Activated effector memory CD4-positive, alpha-beta T cell treated with anti-CD3 and anti-CD28 coated beads, Interleukin-2, amount 50 U/mL, for 16 hours (primary cell): ENCODE data around the gene DNAAF8.

Experiments
- DNase-seq: peaks from one replicate; pipeline ENCODE4 v3.0.0-alpha.2; 2020

DNAAF8 gene

DNA sequence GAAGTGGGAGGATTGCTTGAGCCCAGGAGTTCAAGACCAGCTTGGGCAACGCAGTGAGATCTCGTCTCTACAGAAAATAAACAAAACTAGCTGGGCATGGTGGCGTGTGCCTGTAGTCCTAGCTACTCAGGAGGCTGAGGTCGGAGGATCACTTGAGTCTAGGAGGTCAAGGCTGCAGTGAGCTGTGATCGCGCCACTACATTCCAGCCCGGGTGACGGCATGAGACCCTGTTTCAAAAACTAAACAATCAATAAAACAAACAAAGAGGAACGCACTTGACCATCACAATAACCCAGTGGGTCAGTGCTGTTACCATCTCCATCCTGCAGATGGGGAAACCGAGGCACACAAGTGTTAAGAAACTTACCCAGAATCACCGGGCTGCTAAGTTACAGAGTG, 18.9 kb downstream of the DNAAF8 start:
- no peak for DNase-seq

DNA sequence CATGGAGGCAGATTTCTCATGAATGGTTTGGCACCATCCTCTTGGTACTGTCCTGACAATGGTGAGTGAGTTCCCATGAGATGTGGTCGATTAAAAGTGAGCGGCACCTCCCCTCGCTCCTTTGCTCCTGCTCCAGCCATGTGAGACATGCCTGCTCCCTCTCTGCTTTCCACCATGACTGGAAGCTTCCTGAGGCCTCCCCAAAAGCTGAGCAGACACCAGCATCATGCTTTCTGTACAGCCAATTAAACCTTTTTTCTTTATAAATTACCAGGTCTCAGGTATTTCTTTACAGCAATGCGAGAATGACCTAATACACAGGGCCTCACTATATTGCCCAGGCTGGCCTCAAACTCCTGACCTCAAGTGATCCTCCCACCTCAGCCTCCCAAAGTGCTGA, 20.5 kb downstream of the DNAAF8 start:
- DNase-seq, result no peak

DNA sequence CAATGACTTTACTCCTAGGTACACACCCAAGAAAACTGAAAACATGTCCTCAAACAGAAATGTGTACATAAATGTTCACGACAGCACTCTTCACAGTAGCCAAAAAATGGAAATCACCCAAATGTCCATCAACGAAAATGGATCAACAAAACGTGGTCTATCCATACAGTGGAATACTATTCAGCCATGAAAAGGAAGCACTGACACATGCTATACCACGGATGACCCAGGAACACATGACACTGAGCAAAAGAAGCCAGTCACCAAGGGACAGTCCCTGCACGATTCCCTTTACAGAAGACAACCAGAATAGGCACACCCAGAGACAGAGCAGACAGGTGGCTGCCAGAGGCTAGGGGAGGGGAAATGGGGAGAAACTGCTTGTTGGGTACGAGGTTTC, 21.4 kb downstream of the DNAAF8 start:
- no peak for DNase-seq

DNA sequence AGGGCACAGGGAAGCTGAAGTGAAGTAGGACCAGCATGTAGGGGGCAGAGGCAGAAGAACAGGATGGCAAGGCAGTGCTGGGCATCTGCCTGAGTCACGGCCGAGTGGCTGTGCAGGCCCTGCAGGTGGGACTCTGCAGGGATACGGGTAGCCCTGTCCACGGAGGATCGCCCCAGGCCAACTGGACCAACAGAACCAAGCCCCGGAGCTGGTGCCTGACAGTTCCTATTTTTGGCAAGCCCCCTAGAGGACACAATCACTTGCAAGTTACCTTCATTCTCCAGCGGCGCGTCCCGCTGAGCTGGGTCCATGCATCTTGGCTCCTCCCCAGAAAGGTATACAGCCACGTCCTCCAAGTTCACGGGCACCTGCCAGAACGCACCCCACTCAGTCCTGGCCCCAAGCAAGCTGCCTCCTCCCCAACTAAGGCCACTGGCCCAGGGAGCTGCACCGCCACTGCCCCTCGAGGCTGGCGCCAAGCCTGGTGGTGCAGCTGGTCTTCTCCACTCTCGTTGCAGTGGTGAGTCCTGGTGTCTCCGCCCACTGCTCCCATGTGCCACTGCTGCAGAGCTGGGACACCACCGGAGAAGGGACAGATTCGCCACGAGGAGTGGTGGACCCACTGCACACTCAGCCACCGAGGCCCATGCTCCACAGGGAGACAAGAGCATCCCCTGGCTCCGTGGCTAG, 26.0 kb downstream of the DNAAF8 start:
- no peak for DNase-seq

DNA sequence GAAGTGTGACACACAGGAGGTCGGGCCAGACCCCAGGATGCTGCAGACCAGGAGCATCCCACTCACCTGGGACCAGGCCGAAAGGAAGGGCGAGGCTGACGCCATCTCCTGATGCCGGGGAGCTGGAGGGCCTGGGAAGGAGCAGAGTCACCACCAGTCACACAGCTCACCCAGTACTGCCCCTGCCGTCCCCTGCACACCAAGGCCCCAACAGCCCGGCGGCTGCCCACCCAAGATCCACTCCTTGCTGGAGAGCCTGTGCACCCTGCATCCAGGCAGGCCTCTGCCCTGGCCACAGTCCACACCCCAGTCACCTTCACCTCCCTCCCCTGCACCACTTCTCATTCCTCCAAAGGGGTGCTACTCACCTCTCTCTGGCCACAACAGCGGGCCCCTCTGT, 27.9 kb downstream of the DNAAF8 start:
- no peak for DNase-seq

DNA sequence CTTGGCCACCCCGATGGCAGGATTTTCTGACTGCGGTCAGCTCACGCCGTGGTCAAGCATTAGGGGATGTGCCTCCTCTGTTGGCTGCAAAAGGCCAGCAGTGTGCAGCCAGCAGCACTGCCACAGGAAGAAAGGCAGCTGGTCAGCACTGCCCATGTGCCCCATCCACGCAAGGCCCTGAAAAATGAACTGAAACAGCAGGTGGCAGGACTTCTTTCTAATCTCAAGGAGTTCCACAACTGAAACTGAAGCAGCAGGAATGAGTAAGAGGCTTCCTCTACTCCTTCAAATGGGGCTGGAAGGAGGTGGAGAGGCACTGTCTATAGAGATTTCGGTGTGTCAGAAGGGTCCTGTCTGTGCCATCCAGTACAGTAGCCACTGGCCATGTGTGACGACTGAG, 29.5 kb downstream of the DNAAF8 start:
- no peak for DNase-seq

DNA sequence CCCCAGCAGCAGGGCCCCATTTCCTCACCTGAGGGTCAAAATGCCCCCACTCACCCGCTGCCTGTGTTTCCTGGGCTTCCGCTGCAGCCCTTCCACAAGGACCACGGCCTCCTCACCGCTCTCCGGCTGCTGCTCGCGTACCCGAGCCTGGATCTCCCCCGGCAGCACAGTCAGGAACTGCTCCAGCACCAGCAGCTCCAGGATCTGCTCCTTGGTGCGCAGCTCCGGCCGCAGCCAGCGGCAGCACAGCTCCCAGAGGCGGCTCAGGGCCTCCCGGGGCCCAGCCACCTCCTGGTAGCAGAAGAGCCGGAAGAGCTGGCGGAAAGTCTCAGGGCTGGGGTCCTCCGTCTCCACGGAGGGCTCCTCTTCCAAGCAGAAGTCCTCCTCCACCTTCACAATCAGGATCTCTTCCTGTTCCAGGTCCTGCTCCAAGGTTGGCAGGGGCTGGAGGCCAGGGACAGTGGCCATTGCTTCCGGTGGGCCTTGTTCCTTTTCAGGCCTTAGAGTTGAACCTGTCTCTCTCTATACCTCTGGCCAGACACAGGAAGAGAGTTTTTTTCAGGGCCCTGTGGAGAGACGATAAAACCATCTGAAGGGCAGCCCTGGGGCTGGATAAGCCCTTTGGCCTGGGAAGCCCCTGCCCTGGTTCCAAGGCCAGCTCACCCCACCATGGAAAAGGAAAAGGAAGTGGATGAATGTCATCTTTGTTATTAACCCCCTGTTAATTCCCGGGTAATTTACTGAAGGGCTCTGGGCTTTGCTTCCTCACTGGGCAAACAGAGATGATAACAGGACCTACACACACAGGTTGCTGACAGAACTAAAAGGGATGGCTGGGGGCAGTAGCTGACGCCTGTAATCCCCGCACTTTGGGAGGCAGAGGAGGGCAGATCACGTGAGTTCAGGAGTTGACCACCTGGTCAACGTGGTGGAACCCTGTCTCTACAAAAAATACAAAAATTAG, 31.5 kb downstream of the DNAAF8 start:
- no peak for DNase-seq

DNA sequence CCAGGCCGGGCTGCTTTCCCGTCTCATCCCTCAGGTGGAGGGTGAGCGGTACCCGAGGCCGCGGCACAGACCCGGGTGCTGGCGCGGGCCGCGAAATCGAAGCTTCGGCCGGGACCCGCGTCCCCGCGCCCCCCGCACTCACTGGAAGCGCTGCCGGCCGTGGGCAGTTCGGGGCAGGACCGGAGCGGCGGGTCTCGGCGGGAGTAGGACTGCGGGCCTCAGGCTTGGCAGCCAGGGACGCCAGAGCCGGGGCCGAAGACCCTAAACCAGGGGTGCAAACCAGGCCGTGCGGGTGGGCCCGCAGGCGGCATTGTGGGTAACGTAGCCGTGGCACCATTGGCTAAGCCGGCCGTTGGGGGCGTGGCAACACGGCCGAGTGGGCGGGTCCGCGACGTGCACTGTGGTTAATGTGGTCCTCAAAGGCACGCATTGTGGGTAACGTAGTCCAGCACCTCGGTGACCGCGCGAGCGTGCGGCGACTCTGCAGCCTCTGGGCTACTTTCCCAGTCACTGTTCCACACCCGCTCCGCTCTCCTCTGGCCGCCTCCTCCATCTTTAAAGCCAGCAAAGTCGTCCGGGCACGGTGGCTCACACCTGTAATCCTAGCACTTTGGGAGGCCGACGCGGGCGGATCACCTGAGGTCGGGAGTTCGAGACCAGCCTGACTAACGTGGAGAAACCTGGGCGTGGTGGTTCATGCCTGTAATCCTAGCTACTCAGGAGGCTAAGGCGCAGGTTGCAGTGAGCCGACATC, 32.7 kb downstream of the DNAAF8 start, which contains the start of gene ZNF500:
Gene ZNF500 (minus strand): TSS at position 288 of the 754 bp plus-strand sequence. CDS start 1,184 bp downstream, outside the sequence.
- DNase-seq, result peak; percentile 99

DNA sequence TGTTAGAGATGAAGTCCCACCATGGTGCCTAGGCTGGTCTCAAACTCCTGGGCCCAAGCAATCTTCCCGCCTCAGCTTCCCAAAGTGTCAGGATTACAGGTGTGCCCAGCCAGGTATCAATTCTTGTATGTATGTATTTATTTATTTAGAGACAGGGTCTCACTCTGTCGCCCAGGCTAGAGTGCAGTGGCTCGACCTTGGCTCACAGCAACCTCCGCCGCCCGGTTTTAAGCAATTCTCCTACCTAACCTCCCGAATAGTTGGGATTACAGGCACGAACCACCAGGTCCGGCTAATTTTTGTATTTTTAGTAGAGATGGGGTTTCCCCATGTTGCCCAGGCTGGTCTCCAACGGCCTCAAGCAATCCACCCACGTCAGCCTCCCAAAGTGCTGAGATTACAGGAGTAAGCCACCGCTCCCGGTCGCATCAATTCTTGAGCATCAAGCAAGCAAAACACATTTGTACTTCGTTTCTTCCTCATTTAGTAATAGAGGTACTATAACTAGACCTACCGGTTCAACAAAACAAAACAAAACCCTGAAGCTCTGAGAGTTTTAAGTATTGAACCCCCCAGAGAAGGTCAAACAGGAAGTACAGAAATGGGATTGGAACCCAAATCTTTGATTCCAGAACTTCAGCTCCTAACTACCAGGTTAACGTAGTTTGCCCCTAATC, 33.7 kb downstream of the DNAAF8 start:
- no peak for DNase-seq

DNA sequence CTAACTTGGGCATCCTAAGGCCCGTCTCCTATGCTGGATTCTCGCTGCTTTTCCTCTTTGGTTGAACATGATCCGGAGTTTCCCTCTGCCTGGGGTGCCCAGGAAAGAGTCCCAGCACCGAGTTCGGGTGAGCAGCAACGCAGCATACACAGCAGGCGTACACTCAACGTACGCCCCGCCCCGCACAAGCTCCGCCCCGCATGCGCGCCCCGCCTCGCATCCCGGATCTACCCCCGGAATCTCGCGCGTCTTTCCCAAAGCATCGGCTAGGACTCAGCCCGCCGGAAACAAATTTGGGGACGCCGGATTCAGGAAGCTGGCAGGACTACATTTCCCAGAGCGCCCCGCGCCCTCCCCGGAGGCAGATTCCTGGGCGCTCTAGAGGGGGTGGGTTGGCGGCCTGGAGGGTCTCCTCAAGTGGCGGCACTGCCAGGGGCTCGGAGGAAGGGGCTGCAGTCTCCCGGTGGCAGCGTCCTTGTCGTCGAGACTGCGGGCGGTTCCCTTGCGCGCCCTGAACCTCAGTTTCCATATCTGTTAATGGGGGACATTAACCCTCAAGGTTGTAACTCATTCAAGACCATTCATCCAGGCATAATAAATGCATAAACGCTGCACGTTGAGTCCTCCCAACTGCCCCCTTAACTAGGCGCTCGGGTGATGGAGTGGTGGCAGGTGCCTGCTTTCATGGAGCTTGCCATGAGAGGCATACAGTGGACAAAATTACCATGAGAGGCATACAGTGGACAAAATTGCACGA, 34.4 kb downstream of the DNAAF8 start:
- DNase-seq, result peak; percentile 95

DNA sequence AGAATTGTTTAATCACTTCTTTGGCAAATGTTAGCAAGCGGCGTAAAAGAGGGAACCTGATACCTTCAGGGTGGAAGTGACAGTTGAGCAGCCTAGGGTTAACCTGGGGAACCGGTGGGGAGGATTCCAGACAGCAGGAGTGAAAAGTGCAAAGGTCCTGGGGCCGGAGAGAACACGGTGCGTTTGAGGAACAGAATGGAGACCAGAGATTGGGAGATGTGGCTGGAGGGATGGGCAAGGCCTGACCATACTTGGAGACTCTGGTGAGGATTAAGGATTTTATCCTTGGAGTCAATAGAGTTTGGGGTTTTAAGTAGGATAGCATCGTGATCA, 34.9 kb downstream of the DNAAF8 start:
- no peak for DNase-seq

DNA sequence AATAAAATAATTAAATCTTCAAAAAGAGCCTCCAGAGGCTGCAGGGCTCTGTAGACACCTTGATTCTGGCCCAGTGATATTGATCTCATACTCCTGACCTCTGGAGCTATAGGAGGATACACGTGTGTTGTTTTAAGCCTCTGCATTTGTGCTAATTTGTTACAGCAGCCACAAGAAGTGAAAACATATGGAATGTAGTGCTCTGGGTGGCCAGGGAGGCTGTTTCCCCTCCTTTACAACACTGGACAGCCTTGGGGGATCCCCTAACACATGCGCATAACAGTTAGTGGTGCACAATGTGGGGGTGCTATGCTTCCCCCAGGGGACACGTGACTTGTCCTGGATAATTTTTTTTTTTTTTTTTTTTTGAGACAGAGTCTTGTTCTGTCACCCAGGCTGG, 37.3 kb downstream of the DNAAF8 start:
- DNase-seq, result no peak

DNA sequence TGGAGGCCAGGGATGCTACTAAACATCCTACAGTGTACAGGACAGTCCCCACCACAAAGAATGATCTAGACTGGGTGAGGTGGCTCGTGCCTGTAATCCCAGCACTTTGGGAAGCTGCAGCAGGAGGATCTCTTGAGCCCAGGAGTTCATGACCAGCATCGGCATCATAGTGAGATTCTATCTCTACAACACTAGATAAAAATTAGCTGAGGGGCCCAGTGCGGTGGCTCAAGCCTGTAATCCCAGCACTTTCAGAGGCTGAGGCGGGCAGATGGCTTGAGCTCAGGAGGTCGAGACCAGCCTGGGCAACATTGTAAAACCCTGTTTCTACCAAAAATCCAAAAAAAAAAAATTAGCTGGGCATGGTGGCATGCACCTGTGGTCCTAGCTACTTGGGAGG, 38.0 kb downstream of the DNAAF8 start:
- no peak for DNase-seq

DNA sequence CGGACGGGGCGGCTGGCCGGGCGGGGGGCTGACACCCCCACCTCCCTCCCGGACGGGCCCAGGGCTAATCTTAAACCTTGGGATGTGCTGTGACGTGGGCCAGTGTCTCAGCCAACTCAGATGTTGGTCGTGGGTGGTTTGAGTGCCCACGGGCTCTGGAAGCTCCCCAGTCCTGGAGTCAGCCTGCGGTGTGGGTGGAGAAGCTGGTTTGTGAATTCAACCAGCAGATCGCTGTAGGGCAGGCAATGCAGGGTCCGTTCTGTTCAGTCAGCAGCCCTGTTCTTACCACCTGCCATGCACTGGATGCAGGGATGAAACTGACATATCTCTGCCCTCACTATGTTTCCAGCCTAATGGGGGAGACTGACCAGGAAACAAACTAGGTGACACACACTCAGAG, 40.7 kb downstream of the DNAAF8 start:
- DNase-seq, result no peak

DNA sequence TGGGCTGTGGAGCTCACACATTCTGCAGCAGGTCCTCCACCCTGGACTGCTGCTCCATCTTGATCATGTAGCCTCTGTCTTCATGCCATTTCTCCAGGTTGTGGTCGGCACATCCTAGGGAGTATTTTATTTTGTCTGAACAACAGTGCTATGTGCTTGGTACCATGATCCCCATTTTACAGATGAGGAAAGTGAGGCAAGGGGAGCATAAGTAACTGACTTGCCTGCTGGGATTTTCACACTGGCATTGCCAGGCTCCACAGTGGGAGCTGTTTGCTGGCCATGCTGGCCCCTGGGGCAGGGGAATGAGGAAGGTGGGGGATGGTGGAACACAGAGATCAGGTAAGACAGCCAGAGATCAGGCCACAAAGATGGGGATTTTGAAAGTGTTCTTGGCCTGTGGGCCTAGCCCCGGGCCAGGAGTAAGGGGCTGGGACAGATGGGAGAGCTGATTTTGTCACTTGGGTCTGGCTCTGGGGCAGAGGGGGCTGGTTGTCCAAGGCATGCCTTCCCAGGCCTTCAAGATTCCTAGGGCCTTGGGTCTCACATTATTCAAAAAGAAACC, 41.9 kb downstream of the DNAAF8 start:
- DNase-seq, result no peak

DNA sequence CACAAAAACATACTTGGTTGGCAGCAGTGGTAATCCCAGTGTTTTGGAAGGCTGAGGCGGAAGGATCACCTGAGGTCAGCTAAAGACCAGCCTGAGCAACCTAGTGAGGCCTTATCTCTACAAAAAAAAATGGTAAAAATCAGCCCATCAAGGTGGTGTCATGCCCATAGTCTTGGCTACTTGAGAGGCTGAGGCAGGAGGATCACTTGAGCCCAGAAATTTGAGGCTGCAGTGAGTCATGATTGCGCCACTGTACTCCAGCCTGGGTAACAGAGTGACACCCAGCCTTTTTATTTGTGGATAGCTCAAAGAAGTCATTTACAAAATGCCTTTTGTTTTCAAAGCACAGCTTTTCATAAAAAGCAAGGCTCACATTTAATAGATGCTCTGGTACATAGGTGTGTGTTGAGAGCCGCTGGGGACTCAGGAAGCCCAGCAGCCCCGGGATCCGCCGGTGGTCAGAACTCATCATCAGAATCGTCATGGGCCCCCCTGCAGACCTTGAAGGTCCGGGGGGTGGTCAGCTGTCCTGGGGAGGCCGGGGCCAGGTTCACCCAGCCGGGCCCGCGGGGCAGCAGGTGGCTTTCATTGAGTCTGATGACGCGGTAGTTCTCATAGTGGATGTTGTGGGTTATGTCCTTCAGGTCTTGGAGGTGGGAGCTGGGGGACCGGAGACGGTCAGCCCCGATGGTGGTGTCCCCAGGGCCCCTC, 43.2 kb downstream of the DNAAF8 start:
- no peak for DNase-seq

DNA sequence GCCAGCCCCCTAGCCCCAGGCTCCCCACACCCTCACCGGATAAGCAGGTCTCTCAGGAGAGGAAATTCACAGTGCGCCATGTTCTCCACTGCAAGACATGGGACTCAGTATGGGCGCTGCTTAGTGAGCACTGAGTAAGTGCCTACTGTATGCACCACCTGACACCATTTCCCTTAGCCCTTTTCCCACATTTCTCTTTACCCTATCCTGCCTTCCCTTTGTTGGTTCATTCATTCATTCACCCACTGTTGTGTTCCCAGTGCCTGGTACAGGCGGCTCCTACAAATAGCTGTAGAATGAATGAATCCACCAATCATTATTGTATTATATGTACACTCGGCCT, 43.7 kb downstream of the DNAAF8 start:
- no peak for DNase-seq

DNA sequence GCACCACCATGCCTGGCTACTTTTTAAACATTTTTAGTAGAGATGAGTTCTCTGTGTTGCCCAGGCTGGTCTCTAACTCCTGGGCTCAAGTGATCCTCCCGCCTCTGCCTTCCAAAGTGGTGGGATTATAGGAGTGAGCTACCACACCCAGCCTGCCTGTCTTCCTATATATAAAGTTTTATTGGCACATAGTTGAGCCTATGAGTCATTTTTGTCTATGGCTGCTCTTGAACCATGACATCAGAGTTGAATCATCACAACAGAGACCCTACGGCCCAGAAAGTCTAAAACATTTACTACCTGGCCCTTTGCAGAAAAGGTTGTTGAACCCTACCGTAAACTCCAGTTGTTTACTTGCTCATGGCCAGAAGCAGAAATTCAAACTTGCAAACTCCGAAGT, 45.9 kb downstream of the DNAAF8 start:
- DNase-seq, result no peak

DNA sequence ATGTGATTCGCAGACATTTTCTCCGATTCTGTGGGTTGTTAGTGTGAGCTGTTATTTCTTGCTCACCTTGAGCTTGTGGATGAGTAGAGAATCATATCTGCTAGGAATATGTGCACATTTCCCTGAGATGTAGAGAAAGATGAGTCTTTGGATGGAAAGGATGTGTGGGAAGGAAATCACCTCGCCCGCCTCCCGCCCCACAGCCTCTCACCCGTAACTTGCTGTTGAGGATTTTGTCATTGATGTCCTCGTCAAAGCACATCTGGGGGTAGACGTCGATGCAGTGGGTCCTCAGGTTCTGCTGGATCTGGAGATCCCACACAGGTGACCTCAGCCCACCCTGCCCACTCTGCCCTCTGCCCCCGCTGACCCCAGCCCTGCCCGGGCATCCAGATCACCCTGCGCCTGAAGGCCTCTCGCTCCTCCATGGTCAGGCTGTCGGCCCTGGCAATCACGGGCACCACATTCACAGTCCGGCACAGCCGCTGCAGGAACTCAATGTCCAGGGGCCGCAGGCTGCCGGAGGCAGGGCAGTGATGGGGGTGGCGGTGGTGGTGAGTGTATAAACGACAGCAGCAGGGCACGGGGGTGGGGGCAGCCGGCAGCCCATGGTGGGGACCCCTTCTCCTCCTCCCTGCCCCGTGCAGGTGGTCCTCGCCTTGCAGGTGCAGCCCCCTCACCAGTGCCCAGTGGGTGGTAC, 49.1 kb downstream of the DNAAF8 start:
- DNase-seq, result no peak

DNA sequence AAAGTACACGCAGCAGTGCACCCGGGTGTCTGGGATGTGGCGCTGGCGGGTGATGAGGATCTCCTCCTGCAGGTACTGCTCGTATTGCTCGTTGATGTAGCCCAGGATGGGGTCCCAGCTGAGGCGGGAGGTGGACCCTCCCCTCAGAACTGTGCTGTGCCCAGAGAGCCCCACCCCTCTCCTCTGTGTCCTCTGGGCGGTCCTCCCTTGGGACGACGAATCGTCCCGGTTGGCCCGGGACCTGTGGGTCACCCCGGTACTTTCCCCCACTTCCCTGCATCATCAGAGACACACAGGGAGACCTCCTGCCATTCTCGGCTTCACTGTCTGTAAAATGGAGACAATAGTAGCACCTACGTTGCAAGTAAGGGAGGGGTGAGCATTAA, 49.6 kb downstream of the DNAAF8 start:
- no peak for DNase-seq
